Left kidney (tissue), 8 donors: ENCODE results near the gene CORO7. TPM values are rescaled to one million over a fixed set of nuclear protein-coding genes. Genes with fewer than 3 reads are reported as not detected.
A peak's percentile ranks its signal among the peaks of the same experiment; 100 is the strongest.

Experiments
- DNase-seq: peaks from one replicate; pipeline ENCODE4 v3.0.0-alpha.2; 2013
- long read RNA-seq, 8 donors: transcript quantifications; one replicate each; lab custom pipeline, GENCODE V29; 2026
- polyA plus RNA-seq: library from polyadenylated mRNA; unstranded; fragments of 120-200 nt; gene quantifications from one replicate; pipeline ENCODE4 v1.2.1, GENCODE V29; 2013; ENCODE audit not compliant: insufficient read length

Gene CORO7
- 20.3 TPM for polyA plus RNA-seq
- long read RNA-seq, donor 1, partial matches to known transcripts = 0 of 2 reads
- long read RNA-seq, donor 1, other reads (novel, unspliced or antisense) = 0 of 2 reads
- long read RNA-seq, donor 2, partial matches to known transcripts = 0 of 1 reads
- long read RNA-seq, donor 2, other reads (novel, unspliced or antisense) = 0 of 1 reads
- long read RNA-seq, donor 3, partial matches to known transcripts = 28 of 28 reads
- long read RNA-seq, donor 3, other reads (novel, unspliced or antisense) = 0 of 28 reads
- long read RNA-seq, donor 4 = 0 reads
- long read RNA-seq, donor 5, partial matches to known transcripts = 0 of 2 reads
- long read RNA-seq, donor 5, other reads (novel, unspliced or antisense) = 0 of 2 reads
- long read RNA-seq, donor 6, partial matches to known transcripts = 0 of 1 reads
- long read RNA-seq, donor 6, other reads (novel, unspliced or antisense) = 0 of 1 reads
- long read RNA-seq, donor 7, partial matches to known transcripts = 0 of 2 reads
- long read RNA-seq, donor 7, other reads (novel, unspliced or antisense) = 0 of 2 reads
- long read RNA-seq, donor 8 = 0 reads

DNA sequence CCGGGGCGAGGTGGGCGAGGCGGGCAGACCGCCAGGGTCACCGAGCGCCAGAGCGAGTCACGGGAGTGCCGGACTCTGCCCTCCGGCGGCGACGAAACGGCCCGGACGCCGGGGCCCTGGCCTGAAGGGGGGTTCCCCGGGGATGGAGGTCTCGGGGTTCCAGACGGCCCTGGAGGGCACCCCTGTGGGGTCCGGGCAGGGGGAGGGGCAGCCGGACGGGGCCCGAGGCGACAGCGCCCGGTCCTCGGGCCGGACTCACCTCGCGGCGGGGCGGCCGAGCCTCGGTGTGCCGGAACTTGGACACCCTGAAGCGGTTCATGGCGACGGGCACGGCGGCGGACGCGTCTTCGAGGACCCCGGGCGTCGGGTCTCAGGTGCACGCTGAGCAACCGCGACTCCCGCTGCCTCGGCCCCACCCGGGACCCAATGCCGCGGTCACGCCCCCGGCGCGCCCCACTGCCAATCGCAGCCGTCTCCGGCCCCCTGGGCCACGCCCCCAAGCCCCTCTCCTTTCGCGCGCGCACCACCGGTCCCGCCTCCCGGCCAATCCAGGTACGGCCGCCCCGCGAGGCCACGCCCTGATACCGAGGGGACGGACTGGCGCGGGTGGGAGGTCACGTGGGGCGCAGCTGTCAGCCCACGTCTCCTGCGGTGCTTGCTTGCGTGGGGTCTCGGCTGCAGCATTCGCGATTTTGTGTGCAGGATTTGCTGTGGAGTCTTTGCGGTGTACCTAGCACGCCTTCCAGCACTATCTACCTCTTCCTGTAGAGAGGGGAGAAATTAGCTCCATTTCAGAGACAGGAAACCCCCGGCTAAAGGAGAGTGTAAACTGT lies at the start of gene CORO7:
CORO7 (minus strand) TSS at position 397 of the 833 bp plus-strand sequence; CDS start at position 319, 78 bp downstream.
- peak; percentile 85 for DNase-seq

DNA sequence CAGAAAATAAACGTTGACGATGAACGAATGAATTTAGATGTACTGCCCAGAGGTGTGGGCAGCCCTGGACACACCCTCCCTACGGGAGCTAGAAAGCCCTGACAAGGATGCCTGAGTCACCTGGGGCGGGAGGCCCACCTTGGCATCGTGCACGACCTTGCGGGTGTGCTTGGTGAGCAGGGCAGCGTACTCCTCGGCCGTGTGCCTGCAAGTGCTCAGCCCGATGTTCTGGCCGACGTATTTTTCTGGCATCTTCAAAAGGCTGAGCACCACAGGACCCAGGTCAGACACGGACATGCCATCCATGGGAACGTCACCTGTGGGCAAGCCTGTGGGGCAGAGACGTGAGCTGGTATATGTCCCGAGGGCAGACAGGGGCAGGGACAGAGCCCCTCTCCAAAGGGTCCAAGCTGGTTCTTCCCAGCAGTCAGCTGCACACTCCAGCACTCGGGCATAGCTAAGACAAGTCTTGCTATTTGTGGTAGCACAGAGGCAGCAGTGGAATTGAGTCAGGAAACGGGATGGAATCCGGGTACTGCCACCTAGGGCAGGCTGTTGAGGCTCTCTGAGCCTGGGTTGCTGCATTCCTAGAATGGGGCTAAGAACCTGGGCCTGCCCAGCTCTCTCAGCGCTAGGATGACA lies 47.2 kb upstream of the CORO7 start:
- DNase-seq = no peak

DNA sequence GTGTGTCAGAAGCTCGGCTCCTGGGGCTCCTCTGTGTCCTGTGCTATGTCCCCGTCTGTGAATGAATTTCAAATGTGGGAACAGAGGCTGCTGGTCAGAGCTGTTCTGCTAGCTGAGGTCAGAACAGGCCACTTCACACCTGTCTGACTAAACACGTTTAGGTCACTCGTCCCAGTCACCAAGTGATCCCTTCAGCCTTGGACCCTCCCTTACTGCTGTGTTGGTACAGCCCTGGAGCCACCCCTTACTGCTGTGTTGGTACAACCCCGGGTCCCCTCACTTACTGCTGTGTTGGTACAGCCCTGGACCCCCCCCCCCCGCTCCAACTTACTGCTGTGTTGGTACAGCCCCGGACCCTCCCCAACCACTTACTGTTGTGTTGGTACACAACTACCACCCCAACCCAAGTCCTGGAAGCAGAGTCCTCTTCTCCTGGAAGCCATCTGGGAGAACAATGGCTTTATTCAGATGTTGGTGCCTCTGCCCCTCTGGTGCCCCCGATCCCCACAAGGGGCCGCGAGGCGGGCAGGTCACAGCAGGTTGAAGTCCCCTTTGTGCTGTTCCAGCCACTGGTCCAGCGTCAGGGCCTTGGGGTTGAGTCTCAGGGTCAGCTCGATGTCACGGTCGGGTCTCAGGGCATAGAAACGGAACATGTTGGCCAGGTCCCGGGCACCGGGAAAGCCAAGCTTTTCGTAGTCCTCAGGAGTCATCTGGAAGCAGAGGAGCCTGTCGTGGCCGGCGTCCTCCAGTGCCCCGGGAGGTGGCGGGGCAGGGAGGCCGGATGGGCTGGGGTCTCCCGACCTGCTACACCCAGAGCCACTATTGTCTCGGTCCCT lies 45.1 kb upstream of the CORO7 start:
- DNase-seq = no peak

DNA sequence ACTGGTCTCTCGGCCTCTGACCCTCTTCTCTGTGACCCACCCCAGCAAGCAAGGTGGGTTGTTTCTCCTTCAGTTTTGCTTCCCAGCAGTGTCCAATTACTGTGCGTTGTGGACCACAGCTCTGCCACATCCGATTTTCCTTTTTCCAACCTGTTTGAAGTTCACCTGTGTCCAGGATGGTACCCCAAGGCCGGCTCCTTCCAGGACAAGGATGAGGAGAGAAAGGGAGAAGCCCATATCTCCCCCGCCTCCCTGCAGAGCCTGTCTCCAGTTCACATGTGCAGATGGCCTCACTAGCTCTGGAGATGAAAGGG lies 44.5 kb upstream of the CORO7 start:
- no peak for DNase-seq

DNA sequence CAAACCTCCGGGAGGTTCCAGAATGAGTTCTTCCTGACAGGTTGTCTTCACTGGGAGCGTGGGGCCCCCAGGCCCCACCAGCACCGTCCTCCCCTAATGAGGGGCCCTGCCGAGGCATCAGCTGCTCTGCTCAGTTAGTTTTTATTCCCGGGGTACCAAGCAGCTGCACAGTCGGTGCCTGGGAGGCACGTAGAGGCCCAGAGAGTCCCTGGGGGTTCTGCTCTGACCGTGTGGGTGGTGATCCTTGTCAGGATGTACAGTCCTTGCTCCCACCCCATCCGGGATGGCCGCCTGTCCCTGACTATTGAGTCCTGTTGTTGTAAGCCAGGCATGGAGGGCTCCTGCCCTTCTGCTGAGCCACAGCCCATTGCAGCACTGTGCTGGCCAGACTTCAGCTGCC lies 39.6 kb upstream of the CORO7 start:
- no peak for DNase-seq

DNA sequence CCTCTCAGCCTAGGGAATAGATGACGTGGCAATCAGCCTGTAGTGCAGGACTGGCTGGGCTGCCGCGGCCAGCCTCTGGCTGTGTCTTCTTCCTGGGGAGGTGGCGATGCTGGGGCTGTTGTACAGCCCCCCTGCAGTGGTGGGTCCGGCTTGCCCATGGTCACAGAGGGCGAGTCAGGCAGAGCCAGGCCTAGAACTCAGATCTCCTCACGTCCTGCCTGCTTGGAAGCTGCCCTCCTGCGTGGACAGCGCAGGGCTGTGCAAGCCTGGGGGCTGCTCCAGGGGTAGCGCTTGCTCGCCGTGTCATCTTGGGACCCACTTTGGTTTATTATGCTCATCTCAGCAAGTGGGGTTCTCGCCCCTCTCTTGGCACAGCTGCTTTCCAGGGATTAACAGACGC lies 38.7 kb upstream of the CORO7 start:
- DNase-seq = no peak

DNA sequence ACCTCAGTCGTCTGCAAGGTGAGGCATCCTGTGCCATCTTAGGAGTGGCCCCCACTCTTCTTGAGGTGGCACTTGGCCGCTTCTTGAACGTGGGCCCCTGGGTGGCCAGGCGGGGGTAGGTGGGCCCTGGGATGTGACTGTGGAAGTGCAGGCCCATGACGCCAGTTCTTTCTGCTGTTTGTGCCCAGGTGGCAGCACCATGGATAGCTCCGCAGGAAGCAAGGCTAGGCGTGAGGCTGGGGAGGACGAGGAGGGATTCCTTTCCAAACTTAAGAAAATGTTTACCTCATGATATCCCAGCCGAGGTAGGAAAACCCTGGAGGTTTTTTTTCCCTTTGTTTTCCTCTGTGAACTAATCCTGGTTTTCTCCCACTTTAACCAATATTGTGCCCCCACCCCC lies 38.2 kb upstream of the CORO7 start:
- DNase-seq = peak; percentile 3

DNA sequence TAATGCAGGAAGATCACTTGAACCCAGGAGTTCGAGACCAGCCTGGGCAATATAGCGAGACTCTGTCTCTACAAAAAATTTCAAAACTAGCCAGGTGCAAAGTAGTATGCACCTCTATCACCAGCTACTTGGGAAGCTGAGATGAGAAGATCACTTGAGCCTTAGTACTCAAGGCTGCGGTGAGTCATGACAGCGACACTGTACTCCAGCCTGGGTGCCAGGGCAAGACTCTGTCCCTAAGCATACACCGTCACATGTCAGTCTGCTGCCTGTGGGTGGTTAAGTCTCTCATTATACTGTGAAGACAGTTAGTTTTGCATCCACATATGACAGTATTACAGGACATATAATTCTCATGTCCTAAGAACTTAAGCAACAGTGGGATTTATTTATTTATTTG lies 36.3 kb upstream of the CORO7 start:
- no peak for DNase-seq

DNA sequence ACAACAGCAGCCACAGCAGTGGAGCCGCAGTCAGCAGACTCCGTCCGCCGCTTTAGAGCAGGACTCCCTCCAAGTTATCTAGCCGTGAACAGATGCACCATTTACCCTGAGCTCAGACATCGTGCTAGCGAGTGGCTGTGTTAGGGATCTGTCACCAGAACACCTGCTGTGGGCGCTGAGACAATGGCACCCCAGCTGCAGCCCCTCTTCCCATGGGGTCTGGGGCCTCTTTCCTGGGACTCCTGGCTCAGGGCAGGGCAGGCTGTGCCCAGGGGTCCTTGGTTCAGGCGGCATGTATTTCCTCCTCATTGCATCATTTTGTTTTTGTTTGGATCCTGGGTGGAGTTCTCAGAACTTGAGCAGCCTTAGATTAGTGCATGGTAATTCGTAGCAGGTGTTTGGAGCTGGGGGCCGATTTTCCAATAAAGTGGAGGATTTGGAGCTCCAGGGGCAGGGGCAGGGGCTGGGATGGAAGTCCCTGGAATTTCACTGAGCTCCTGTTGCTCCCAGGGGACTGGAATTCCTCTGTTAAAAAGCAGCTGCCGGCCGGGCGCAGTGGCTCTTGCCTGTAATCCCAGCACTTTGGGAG lies 34.6 kb upstream of the CORO7 start:
- DNase-seq = no peak

DNA sequence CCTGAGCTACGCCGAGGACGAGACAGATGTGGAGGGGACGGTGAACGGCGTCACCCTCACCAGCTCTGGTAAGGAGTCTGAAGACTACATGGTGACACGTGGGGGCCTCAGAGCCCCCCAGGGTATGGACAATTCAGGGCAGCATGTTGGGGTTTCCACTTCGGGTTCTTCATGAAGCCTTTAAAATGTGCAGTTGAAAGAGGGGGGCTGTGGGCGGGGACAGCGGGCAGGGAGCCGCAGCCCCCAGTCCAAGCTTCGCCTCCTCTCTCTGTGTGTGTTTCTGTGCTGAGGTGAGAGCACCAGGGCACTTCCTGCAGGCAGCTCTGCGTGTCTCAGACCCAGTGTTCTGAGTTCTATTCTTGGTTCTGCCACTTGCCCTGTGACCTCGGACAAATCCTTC lies 34.0 kb upstream of the CORO7 start:
- no peak for DNase-seq

DNA sequence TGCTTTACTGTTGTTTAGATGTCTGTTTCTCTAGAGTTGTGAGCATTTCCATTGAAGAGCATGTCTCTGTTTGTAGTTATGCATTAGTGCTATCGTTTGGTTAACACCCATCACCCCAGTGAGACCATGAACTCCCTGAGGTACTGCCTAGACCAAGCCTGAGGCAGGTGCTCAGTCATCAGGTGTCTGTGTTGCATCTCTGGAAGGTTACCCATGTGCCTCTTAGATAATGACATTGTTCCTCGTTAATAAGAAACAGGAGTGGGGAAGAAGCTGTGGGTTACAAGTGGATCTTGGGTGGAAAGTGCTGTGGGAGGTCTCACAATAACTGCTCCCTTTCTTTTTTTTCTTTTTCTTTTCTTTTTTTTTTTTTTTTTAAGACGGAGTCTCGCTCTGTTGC lies 27.6 kb upstream of the CORO7 start:
- DNase-seq = no peak

DNA sequence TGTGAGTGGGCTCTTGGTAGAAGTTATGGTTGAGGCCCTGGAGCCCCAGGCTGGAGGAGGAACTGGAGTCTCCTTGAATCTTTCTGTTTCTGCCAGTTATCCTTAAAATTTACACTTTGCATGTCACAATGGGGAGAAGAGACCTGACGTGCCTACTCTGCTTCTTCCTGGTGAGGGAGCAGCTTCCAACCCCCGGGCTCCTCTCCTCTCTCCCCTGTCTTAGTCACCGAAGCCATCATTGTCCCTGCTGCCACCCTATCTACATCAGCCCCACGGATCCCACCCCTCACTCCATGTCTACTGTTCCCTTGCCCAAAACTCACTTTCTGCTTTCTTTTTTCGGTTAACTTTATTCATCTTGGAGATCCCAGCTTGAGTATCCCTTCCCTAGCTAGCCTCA lies 26.9 kb upstream of the CORO7 start:
- no peak for DNase-seq

DNA sequence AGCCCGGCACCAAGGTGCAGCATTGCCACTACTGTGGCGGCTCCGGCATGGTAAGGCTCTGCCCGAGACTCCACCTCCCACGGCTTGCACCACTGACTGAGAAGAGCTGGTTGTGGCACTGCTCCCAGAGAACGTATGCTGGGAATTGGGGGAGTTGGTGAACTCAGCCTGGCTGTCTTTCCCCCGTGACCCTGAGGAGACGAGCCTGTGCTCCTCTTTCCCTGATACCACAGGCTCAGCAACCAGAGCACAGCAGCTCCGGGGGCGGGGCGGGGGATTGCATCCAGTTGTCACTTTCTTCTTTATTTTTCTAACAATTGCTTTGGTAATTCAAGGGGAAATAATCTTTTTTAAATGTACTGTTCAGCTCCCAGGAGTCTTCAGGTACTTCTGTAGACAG lies 26.0 kb upstream of the CORO7 start:
- no peak for DNase-seq

DNA sequence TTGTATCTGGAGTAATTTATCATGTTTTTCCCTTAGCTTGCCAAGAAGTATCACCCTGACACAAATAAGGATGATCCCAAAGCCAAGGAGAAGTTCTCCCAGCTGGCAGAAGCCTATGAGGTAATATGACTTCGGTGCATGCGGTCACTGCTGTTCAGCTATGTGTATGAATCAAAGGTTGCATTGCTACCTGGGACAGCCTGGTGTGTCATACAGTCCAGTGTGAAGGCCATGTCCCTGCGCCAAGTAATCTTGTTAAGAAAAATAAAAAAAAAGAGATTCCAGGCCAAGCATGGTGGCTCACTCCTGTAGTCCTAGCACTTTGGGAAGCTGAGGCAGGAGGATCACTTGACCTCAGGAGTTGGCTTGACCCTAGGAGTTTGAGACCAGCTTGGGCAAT lies 21.0 kb upstream of the CORO7 start:
- no peak for DNase-seq

DNA sequence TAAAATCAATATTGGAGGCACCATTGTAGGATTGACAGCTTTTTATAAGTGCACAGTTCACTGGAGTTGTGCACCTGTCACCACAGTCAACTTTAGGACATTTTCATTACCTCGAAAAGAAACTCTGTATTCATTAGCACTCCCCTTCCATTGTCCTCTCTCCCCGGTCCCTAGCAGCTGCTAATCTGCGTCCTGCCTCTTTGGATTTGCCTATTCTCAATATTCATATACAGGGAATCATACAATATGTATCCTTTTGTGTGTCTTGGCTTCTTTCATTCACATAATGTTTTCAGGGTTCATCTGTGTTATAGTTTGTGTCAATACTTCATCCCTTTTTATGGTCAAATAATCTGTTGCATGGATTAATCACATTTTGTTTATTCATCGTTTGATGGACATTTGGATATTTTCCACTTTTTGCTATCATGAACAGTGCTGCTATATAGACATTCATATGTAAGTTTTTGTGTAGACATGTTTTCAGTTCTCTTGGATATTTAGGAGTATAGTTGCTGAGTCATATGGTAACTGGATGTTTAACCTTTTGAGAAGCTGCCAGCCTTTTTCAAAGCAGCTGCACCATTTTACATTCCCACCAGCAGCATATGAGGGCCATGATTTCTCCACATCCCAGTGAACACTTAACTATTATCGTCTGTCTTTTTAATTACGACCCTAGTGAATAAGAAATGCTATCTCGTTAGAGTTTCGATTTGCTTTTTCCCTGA lies 19.1 kb upstream of the CORO7 start:
- DNase-seq = no peak

DNA sequence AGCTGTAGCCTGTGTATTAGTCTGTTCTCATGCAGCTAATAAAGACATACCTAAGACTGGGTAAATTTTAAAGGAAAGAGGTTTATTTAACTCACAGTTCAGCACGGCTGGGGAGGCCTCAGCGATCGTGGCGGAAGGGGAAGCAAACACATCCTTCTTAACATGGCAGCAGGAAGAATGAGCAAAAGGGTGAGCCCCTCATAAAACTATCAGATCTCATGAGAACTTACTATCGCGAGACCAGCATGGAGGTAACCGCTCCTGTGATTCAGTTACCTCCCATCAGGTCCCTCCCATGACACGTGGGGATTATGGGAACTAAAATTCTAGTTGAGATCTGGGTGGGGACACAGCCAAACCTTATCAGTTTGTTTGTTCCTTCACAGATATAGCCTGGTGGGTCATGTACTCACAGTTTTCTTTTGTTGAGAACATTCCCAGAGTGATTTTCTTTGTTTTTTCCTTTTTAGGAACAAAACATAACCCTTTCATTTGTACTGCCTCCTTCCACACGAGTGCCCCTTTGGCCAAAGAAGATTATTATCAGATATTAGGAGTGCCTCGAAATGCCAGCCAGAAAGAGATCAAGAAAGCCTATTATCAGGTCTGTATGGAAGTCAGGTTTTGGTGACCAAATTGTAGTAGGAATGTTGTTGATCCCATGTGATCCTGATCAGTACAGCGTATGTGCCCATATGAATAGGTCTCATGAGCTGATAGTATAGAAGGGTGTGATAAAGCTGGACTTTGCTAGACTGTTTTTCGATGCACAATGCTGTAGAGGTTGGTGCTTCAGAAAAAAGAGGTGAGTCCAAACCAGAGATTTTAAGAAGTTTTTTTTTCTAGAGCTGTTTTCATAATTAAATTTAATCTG lies 17.8 kb upstream of the CORO7 start:
- no peak for DNase-seq

DNA sequence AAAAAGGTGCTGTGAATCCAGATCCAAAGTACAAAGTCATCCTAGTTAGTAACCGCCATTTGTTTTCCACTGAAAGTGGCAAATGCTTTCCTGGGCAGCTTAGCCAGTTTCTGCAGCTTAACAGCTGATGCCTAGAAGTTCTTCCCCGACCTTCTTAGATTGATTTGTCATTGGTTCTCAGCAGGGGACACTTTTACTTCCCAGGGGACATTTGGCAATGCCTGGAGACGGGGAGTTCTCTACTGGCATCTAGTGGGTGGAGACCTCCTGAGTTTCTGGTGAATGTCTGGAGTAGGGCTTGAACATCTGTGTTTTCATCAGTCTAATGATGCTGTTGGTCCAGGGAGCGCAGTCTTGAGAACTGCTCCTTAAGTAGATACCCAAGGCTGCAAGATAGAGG lies 16.8 kb upstream of the CORO7 start:
- no peak for DNase-seq

DNA sequence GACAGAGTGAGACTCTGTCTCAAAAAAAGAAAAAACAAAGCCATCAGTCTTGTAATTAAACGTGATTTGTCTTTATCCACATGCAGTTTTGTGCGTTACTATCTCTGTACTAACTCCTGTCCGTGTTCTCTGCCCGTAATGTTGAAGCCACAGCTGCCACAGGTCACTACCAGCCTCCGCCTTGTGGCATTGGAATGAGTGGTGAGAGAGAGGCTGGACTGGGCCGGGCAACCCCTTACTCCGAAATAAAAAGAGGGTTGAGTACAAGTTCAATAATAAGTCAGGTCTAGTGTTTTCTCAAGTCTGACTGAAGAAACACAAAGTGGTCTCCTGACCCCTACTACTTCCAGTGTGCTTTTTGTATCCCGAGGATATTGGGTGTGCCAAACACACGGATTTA lies 14.6 kb upstream of the CORO7 start:
- DNase-seq = no peak

DNA sequence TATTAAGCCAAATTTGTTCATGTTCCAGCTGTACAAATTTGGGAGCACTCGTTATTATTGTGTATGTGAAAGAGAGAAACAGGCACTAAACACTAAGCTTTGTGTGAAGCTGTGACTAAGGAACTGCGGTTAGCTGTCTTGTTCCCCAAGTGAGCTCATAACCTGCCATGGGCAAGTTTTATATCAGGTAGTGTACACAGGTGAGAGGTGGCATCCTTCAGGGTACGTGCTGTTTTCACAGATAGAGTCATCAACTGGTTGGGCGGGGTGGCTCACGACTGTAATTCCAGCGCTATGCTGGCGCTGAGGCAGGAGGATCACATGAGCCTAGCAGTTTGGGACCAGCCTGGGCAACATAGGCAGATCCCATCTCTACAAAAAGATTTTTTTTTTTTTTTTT lies 12.1 kb upstream of the CORO7 start:
- DNase-seq = no peak
